SJSA1 (cell line): Measurements from ENCODE around the gene TBC1D22A. TPM values are rescaled to one million over a fixed set of nuclear protein-coding genes. Genes with fewer than 3 reads are reported as not detected.

ENCODE experiments used
- DNase-seq, 2 experiments: peaks; one replicate each; pipeline ENCODE4 v3.0.0-alpha.2; 2015 to 2020; ENCODE audit warnings: low spot score in 2 of 2, low read depth in 1 of 2
- H3K27ac ChIP-seq: fragments of 250-450 bp; sonication (Bioruptor Pico); 2 replicates; pipeline ENCODE4 v1.5.1; 2020; ENCODE audit warnings: mild to moderate bottlenecking, moderate library complexity
- H3K27me3 ChIP-seq: fragments of 250-450 bp; sonication (Bioruptor Pico); replicated peaks from 2 replicates; pipeline ENCODE4 v1.5.1; 2020; ENCODE audit warnings: mild to moderate bottlenecking, moderate library complexity
- H3K36me3 ChIP-seq: fragments of 250-450 bp; sonication (Bioruptor Pico); 2 replicates; pipeline ENCODE4 v1.5.1; 2020; ENCODE audit warnings: mild to moderate bottlenecking
- H3K4me1 ChIP-seq: fragments of 250-450 bp; sonication (Bioruptor Pico); replicated peaks from 2 replicates; pipeline ENCODE4 v1.6.1; 2021; ENCODE audit warnings: mild to moderate bottlenecking
- H3K4me3 ChIP-seq: fragments of 250-450 bp; sonication (Bioruptor Pico); 2 replicates; pipeline ENCODE4 v1.5.1; 2020; ENCODE audit warnings: mild to moderate bottlenecking
- H3K9me3 ChIP-seq: fragments of 250-450 bp; sonication (Bioruptor Pico); replicated peaks from 2 replicates; pipeline ENCODE4 v1.5.1; 2020; ENCODE audit warnings: mild to moderate bottlenecking
- total RNA-seq: library from RNA; depleted of rRNA; stranded (reverse); fragments of >200 nt; shearing (Covaris generic); gene quantifications from 2 replicates; pipeline ENCODE4 v1.2.3, GENCODE V29; 2014

The TBC1D22A gene
- total RNA-seq, 1 experiment from 2014 or later, result 10.5 TPM

DNA sequence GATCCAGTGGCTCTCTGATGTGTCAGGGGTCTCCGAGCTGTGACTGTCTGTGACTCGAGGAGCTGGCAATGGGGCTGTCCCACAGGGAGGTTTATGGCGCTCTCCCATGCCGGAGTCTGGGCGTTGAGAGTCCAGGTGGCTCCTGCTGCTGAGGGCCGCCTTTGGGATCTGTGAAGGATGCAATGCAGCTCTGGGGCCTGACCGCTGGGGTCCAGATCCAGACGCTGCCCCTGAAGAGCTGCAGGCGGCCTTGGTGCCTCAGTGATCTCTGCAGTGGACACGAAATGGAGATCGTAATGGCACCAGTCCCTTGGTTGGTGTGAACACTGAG lies 155.3 kb downstream of the TBC1D22A start:
- H3K4me3 ChIP-seq, result no peak overlapping the region
- DNase-seq, result no peak
- no peaks in the 10 kb centered on the region for H3K9me3 ChIP-seq
- H3K27ac ChIP-seq, result no peak overlapping the region
- H3K4me1 ChIP-seq, result no peaks in the 10 kb centered on the region
- no peaks in the 10 kb centered on the region for H3K36me3 ChIP-seq
- H3K27me3 ChIP-seq, result no peaks in the 10 kb centered on the region

DNA sequence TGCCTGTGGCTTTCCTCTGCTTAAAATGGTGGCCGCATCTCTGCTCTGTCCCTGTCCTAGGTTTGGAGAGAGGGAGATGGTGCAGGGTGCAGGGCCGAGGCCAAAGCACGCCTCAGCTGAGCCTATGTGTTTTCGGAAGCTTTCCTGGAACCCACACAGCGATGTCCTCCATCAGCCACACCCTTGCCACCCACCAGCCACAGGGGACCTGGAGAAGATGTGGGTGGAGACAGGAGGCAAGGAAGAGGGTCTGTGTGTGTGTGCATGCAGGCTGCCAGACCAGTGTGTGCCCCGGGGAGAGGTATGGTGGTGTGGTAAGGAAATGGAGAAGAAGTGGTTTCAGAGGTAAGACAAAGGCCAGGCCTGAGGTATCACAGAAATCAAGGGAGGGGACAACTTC lies 155.7 kb downstream of the TBC1D22A start:
- Histone ChIP-seq H3K4me3 (no peak overlapping the region), H3K9me3 (no peaks in the 10 kb centered on the region), H3K27me3 (no peaks in the 10 kb centered on the region), H3K4me1 (no peaks in the 10 kb centered on the region), H3K27ac (no peak overlapping the region), H3K36me3 (no peaks in the 10 kb centered on the region)
- DNase-seq, result peak in 1 of 2 experiments; percentile 24

DNA sequence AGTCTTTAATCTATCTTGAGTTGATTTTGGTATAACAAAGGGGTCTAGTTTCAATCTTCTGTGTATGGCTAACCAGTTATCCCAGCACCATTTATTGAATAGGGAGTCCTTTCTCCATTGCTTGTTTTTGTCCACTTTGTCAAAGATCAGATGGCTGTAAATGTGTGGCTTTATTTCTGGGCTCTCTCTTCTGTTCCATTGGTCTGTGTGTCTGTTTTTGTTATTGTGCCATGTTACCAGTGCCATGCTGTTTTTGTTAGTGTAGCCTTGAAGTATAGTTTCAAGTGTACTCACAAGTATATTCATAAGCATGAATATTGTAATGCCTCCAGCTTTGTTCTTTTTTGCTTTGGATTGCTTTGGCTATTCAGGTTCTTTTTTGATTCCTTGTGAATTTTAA lies 159.6 kb downstream of the TBC1D22A start:
- DNase-seq, result no peak
- Histone ChIP-seq H3K4me1 (no peaks in the 10 kb centered on the region), H3K27ac (no peak overlapping the region), H3K4me3 (no peak overlapping the region), H3K27me3 (no peaks in the 10 kb centered on the region), H3K36me3 (no peaks in the 10 kb centered on the region), H3K9me3 (no peaks in the 10 kb centered on the region)

DNA sequence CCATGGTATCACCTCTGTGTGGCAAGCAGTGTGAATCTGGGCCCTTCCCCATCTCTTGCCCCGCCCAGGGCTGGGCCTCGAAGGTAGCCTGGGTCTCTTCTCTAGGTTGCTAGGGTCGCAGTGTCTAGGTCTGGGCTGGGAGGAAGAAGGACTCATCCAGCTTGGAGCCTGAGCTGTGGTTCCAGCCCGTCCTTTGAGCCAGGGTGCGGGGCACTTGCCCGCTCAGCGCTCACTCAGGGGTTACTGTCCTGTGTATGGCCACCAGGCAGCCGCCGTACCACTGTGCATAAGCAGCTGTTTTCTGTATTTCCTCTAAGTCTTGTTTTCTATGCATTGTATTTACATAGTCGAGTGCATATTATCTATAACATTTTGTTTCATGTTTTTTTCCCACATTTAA lies 160.9 kb downstream of the TBC1D22A start:
- Histone ChIP-seq H3K9me3 (no peaks in the 10 kb centered on the region), H3K27ac (no peak overlapping the region), H3K4me1 (no peaks in the 10 kb centered on the region), H3K27me3 (no peaks in the 10 kb centered on the region), H3K4me3 (no peak overlapping the region), H3K36me3 (no peaks in the 10 kb centered on the region)
- no peak for DNase-seq

DNA sequence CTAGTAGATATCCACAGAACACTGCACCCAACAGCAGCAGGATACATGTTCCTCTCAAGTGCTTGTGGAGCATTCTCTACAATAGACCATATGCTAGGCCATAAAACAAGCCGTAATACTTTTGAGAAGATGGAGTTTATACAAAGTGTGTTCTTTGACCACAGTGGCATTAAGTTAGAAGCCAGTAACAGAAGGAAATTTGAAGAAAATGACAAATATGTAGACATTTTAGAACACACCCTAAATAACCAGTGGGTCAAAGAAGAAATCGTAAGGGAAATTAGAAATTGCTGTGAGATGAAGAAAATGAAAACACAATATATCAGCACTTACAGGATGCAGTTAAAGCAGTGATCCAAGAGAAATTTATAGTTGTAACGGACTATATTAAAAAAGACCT lies 163.4 kb downstream of the TBC1D22A start:
- H3K4me3 ChIP-seq, result no peak overlapping the region
- H3K4me1 ChIP-seq, result peaks cover 6% of the 10 kb centered on the region; the same call in 1 of the 2 replicates
- no peaks in the 10 kb centered on the region for H3K36me3 ChIP-seq
- no peaks in the 10 kb centered on the region for H3K9me3 ChIP-seq
- H3K27me3 ChIP-seq, result no peaks in the 10 kb centered on the region
- no peak for DNase-seq
- H3K27ac ChIP-seq, result no peak overlapping the region

DNA sequence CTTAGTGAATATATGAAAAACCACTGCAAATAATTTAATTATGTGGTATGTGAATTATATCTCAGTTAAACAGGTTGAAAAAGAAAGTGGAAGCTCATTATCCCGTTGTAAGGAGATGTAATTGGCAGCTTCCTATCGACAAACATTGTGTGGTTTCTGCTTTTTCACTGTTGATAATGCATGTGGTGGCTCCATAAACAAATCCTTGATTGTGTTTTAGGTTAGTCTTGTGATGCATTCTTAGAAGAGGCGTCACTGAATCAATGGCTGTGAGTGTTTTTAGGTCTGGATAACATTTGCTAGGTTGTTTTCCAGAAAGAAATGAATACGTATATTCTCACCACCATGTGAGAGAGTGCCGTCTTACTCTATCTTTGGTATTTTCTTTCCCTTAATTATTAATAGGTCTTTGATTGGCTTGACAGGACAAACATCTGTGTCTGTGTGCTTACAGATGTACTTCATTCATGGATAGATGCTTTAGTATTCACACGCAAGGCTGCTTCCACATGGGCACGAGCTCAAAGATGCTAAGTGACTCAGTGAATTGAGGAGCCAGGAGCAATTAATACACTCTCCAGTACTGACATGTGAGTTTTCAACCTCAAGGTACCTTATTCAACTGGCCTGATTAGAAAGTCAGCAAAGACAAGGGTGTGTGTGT lies 166.7 kb downstream of the TBC1D22A start:
- Histone ChIP-seq H3K27ac (no peak overlapping the region), H3K27me3 (no peaks in the 10 kb centered on the region), H3K4me3 (no peak overlapping the region), H3K36me3 (no peaks in the 10 kb centered on the region), H3K4me1 (peaks cover 22% of the 10 kb centered on the region), H3K9me3 (no peaks in the 10 kb centered on the region)
- peak; percentile 2 to 6 for DNase-seq

DNA sequence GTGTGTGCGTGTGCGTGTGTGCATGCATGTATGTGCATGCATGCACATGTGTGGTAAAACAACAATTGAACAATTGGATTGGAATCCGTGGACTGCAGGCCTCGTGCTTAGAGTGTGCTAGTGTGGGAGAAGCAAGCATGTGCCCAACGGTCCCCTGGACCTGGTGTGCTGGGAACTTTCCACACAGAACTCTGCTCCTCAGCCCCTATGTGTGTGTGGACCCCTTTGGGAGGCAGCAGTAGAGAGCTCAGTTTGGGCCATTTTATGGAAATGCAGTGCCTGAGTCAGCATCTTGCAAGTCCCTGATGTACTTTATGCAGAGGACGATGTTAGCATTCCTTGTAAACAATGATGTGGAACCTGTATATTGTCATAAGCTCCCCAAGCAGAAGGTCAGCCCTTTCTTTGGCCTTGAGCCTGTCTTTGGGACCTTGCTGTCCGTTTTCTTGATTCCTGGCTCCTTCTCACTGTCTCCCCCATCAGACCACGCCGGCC lies 167.3 kb downstream of the TBC1D22A start:
- DNase-seq, result peak in 1 of 2 experiments; percentile 27
- Histone ChIP-seq H3K27ac (no peak overlapping the region), H3K4me1 (peaks cover 28% of the 10 kb centered on the region), H3K27me3 (no peaks in the 10 kb centered on the region), H3K9me3 (no peaks in the 10 kb centered on the region), H3K36me3 (no peaks in the 10 kb centered on the region), H3K4me3 (no peak overlapping the region)

DNA sequence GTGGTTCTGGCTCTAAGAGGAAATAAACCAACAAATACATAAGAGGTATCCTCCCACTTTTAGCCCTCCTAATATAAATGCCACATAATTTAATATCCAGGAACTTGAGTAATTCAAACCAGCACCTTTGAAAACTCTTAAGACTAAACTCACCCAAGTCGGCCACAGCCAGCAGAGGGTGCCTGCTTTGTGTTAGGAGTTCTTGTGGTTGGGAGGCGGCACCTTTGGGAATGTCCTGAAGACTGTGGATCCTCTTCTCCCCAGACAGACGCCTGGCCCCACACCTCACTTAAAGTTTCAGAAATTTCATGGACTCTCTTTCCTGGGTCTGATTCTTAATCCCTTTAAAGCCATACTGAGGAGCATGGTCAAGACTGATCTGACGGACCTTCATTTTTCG lies 169.0 kb downstream of the TBC1D22A start:
- H3K4me3 ChIP-seq, result no peak overlapping the region
- peak overlapping the region; percentile 82 for H3K27ac ChIP-seq
- DNase-seq, result peak; percentile 51 to 61
- H3K9me3 ChIP-seq, result no peaks in the 10 kb centered on the region
- peaks cover 35% of the 10 kb centered on the region for H3K4me1 ChIP-seq
- H3K36me3 ChIP-seq, result no peaks in the 10 kb centered on the region
- no peaks in the 10 kb centered on the region for H3K27me3 ChIP-seq

DNA sequence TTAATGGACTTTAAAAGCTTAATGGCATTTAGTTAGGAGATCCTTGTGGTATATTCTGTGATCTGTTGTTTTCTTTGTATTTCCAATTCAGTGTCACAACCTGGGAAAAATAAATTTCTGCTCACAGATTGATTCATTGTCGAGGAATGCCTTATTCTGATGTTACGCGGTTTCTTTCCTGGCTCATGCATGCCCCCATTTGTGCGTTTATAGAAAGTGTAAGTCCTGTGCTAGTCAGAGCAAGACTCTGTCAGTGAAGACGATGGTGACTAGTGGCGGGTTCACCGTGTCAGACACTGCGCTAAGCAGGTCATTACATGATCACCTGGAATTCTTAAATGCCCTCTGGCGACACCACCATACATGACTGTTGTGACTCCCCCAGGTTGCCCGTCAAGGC lies 169.4 kb downstream of the TBC1D22A start:
- H3K27me3 ChIP-seq, result no peaks in the 10 kb centered on the region
- H3K27ac ChIP-seq, result peak overlapping the region; percentile 82
- no peaks in the 10 kb centered on the region for H3K9me3 ChIP-seq
- H3K4me3 ChIP-seq, result no peak overlapping the region
- peaks cover 35% of the 10 kb centered on the region for H3K4me1 ChIP-seq
- no peaks in the 10 kb centered on the region for H3K36me3 ChIP-seq
- DNase-seq, result peak in 1 of 2 experiments; percentile 56

DNA sequence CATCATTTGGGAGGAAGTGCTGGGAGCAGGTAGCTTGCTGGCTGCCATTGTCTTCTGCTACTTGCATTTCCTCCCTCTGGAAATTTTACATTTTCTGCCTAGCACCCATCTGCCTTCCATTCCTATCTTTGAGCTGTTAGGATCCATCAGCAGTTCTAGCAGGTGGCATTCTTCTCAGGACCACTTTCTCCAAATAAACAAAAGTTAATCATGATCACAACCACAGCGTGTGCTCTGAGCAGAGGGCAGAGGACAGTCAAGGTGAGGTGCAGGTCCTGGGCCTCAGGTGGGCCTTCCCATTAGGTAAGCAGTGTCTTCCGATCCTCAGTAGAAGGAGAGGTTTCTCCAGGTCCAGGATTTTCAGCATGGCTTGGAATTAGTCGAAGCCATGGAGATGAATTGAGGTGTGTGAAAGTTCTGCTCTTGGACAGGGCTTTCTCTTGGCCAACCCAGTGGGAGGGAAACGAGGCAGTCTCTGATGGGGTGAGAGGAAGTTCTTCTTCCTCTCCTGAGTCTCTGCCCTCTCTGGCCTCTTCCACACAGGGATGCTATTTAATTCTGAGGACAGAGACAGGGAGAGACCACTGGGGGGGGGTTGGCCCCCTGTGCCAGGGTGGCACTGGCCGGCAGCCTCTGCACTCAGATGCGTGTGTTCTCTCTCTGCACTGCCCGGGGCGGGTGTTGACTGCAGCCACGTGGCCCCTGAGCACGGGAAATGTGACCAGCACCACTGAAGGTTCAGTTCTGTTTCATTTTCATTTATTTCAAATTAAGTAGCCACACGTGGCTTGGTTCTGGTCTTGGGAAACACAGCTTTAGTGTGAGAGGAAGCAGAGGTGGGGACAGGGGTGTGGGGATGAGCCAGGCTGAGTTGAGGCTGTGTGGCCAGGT lies 170.8 kb downstream of the TBC1D22A start:
- Histone ChIP-seq H3K27ac (no peak overlapping the region), H3K36me3 (no peaks in the 10 kb centered on the region), H3K9me3 (no peaks in the 10 kb centered on the region), H3K4me3 (no peak overlapping the region), H3K4me1 (peaks cover 35% of the 10 kb centered on the region), H3K27me3 (no peaks in the 10 kb centered on the region)
- DNase-seq, result no peak

DNA sequence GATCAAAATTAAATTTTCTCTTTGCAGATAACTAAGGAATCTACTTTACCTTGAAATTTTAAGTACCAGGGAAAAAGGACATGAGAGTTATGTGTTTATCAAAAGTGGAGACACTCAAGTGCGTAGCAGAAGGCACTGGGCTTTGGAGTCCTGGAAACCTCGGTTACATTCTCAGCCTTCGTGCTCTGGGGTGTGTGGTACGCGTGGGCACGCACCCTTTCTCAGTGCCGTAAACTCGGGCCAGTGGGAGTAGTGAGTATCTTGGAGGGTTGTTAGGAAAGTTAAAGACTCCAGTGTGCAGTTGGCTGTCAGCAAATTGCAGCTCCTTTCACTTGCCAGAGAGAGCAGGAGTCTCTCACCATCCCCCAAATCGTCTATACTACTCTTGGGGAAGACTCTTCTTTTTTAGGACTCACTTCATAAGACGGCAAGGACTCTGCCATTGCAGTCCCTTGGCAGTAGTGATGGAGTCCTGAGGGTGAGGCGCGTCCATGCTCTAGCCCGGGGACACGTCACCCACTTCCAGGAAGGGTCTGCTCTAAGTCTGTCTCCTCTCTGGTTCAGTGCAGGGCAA lies 171.8 kb downstream of the TBC1D22A start:
- Histone ChIP-seq H3K4me3 (no peak overlapping the region), H3K27ac (peak overlapping the region; percentile 66), H3K36me3 (no peaks in the 10 kb centered on the region), H3K4me1 (peaks cover 28% of the 10 kb centered on the region), H3K9me3 (no peaks in the 10 kb centered on the region), H3K27me3 (no peaks in the 10 kb centered on the region)
- DNase-seq, result peak in 1 of 2 experiments; percentile 15

DNA sequence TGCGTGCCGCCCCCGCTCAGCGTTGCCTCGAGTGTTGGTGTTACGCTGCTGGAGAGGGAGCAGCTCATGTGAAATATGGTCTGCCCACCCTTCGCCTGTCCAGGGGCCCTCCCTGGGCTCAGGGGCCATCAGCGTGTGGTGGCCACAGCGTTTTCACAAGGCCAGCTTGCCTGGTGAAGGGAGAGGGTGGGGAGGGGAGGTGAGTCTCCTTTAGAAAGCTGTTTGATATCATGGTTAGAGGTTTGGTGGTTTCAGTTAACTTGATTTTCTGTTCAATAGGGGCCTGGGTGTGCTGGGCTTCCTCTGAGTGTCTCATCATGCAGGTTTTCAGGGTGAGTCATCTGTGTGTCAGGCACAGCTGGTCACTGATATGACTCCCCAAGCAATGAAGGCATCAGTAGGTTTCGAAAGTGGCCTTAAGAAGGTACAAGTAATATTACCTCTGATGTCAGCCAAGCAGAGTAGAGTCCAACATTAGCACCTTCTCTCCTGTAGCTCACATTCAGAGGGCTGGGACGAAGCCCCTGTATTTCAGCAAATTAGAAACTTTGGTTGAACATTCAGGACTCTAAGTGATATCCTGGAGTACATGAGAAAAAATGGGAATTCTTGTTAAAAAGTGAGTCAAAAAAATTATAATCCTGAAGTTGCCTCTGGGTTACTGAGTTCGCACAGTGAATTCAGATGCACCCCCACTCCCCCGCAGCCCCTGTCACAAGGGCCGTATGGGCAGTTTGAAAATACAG lies 172.5 kb downstream of the TBC1D22A start:
- DNase-seq, result peak; percentile 78 to 82
- Histone ChIP-seq H3K36me3 (no peaks in the 10 kb centered on the region), H3K27ac (peak overlapping the region; percentile 66), H3K4me3 (no peak overlapping the region), H3K27me3 (no peaks in the 10 kb centered on the region), H3K4me1 (peaks cover 28% of the 10 kb centered on the region), H3K9me3 (no peaks in the 10 kb centered on the region)

DNA sequence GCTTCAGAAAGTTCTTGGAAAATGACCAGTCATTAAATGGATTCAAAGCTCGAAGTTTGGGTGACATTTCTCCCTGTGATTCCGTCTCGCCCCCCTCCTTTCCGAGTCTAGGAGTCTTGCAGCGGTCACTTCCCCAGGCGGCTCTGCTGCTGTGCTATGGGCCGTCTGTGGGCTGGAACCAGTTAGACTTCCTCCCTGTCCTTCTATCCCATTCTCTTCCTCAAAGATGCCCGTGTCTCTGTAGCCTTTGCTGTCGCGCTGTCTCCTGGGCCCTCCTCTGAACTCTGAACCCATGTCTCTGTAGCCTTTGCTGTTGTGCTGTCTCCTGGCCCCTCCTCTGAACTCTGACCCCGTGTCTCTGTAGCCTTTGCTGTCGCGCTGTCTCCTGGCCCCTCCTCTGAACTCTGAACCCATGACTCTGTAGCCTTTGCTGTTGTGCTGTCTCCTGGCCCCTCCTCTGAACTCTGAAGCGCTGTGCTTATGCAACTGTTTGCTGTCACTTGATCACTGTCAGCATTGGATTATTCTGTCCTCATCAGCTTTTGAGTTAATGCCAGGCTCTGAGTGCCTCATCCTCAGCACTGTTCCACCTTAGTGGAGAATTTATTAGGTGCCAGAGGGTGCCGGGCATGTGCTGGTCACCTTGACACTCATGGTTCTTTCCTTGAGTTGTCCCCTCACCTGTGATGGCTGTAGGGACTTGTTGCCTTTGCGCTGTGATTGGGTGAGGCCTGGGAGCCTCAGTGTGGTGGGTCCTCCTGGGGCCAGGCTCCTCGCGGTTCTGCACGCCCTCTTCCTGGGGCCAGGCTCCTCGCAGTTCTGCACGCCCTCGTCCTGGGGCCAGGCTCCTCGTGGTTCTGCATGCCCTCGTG lies 173.3 kb downstream of the TBC1D22A start:
- H3K9me3 ChIP-seq, result no peaks in the 10 kb centered on the region
- peak overlapping the region; percentile 66 for H3K27ac ChIP-seq
- no peaks in the 10 kb centered on the region for H3K27me3 ChIP-seq
- peak in 1 of 2 experiments; percentile 26 for DNase-seq
- H3K4me3 ChIP-seq, result no peak overlapping the region
- peaks cover 28% of the 10 kb centered on the region for H3K4me1 ChIP-seq
- H3K36me3 ChIP-seq, result no peaks in the 10 kb centered on the region
